ENCODE data around the gene UBE2J2. TPM values are rescaled to one million over a fixed set of nuclear protein-coding genes. Genes with fewer than 3 reads are reported as not detected.
A peak's percentile ranks its signal among the peaks of the same experiment; 100 is the strongest.

The UBE2J2 gene
- total and polyA plus RNA-seq, 2 of the 13 experiments (the other 11 are each of a cell fraction or from before 2014, with no cell fraction given): 25.4 to 29.4 TPM

DNA sequence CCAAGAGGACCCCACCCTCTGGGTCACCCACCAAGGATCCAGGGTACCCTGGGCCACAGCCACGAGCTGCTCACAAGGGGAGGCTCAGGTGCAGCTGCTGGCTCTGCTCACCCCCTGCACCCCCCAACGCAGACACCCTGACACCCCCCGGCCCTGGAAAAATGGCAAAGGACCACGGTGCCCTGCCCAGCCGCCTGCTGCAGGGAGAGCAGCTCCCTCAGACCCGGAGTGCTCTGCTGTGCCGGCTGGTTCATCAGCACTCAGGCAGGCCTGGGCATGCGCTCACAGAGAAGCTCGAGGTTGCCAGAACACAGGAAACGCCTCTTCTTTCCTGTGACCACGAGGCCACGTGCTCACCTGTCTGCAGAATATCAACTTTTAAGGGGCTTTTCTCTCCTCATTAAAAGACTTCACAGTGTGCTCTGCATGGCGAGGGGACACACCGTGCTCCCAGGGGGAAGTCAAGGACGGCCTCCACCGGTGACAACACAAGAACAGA lies 22.8 kb downstream of the UBE2J2 start:
- no peaks in the 10 kb centered on the region for H3K4me1 ChIP-seq (ENCODE audit: insufficient read depth, low read length)
- H3K4me2 ChIP-seq (ENCODE audit: low read depth, low read length): no peak overlapping the region
- ATAC-seq: peak; percentile 8; the same call in 1 of the 3 replicates
- H3K4me3 ChIP-seq (replicated peaks in 1 of 3; ENCODE audit: insufficient read depth in 1 of 3, low read depth in 2 of 3, low read length in 3 of 3): no peak overlapping the region
- CTCF ChIA-PET (ENCODE audit: low intra/inter-chr PET ratio, low total read pairs): interaction anchor here (0.7 kb wide), 2 partner anchors 126 to 129 kb away, joined by 3 to 8 read pairs; no protein-coding TSS in a partner anchor
- no TSS peak for BruUV-seq (replicated peaks)
- FAIRE-seq: no peak
- H3K27me3 ChIP-seq (ENCODE audit: control insufficient read depth in 1 of 2, insufficient read depth in 2 of 2, low read length in 2 of 2): no peaks in the 10 kb centered on the region
- peaks cover 6 to 7% of the 10 kb centered on the region in 2 experiments; a peak in 3 of 5 replicates for H3K36me3 ChIP-seq (replicated peaks in 1 of 2; ENCODE audit: control insufficient read depth in 1 of 2, insufficient read depth in 2 of 2, low read length in 2 of 2)
- no peak for DNase-seq (ENCODE audit: low spot score)
- H3K9me3 ChIP-seq (ENCODE audit: low read length): no peaks in the 10 kb centered on the region
- WGBS (ENCODE audit: low lambda C conversion rate): 97% methylated on average over 8 of the region's 16 CpGs
- POLR2A ChIA-PET: interaction anchor here (1.3 to 1.6 kb wide), 3 partner anchors 11 to 129 kb away, joined by 3 to 6 read pairs (median 4); no protein-coding TSS in a partner anchor
- TF ChIP-seq, protein P1, sequence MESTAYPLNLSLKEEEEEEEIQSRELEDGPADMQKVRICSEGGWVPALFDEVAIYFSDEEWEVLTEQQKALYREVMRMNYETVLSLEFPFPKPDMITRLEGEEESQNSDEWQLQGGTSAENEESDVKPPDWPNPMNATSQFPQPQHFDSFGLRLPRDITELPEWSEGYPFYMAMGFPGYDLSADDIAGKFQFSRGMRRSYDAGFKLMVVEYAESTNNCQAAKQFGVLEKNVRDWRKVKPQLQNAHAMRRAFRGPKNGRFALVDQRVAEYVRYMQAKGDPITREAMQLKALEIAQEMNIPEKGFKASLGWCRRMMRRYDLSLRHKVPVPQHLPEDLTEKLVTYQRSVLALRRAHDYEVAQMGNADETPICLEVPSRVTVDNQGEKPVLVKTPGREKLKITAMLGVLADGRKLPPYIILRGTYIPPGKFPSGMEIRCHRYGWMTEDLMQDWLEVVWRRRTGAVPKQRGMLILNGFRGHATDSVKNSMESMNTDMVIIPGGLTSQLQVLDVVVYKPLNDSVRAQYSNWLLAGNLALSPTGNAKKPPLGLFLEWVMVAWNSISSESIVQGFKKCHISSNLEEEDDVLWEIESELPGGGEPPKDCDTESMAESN (CRISPR knock-in tag; conservative IDR thresholded peaks at IDR 0.05): no peak
- TF ChIP-seq ZNF639 (CRISPR knock-in tag; conservative IDR thresholded peaks at IDR 0.05) (no peak), ZNF317 (CRISPR knock-in tag; IDR thresholded peaks at IDR 0.05) (no peak), MNT (IDR thresholded peaks at IDR 0.05) (no peak), EED (CRISPR knock-in tag; IDR thresholded peaks at IDR 0.05) (no peak), AGO2 (optimal IDR thresholded peaks at IDR 0.05; ENCODE audit: low read depth, low read length) (peak; percentile 49), SOX5 (CRISPR knock-in tag; IDR thresholded peaks at IDR 0.05; ENCODE audit: borderline replicate concordance) (no peak), SIN3B (IDR thresholded peaks at IDR 0.05; ENCODE audit: low read length) (no peak), ZFY (CRISPR knock-in tag; IDR thresholded peaks at IDR 0.05) (no peak)
- TF ChIP-seq, protein P2, sequence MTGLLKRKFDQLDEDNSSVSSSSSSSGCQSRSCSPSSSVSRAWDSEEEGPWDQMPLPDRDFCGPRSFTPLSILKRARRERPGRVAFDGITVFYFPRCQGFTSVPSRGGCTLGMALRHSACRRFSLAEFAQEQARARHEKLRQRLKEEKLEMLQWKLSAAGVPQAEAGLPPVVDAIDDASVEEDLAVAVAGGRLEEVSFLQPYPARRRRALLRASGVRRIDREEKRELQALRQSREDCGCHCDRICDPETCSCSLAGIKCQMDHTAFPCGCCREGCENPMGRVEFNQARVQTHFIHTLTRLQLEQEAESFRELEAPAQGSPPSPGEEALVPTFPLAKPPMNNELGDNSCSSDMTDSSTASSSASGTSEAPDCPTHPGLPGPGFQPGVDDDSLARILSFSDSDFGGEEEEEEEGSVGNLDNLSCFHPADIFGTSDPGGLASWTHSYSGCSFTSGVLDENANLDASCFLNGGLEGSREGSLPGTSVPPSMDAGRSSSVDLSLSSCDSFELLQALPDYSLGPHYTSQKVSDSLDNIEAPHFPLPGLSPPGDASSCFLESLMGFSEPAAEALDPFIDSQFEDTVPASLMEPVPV (CRISPR knock-in tag; IDR thresholded peaks at IDR 0.05): no peak
- TF ChIP-seq, protein P3, sequence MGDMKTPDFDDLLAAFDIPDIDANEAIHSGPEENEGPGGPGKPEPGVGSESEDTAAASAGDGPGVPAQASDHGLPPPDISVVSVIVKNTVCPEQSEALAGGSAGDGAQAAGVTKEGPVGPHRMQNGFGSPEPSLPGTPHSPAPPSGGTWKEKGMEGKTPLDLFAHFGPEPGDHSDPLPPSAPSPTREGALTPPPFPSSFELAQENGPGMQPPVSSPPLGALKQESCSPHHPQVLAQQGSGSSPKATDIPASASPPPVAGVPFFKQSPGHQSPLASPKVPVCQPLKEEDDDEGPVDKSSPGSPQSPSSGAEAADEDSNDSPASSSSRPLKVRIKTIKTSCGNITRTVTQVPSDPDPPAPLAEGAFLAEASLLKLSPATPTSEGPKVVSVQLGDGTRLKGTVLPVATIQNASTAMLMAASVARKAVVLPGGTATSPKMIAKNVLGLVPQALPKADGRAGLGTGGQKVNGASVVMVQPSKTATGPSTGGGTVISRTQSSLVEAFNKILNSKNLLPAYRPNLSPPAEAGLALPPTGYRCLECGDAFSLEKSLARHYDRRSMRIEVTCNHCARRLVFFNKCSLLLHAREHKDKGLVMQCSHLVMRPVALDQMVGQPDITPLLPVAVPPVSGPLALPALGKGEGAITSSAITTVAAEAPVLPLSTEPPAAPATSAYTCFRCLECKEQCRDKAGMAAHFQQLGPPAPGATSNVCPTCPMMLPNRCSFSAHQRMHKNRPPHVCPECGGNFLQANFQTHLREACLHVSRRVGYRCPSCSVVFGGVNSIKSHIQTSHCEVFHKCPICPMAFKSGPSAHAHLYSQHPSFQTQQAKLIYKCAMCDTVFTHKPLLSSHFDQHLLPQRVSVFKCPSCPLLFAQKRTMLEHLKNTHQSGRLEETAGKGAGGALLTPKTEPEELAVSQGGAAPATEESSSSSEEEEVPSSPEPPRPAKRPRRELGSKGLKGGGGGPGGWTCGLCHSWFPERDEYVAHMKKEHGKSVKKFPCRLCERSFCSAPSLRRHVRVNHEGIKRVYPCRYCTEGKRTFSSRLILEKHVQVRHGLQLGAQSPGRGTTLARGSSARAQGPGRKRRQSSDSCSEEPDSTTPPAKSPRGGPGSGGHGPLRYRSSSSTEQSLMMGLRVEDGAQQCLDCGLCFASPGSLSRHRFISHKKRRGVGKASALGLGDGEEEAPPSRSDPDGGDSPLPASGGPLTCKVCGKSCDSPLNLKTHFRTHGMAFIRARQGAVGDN (CRISPR knock-in tag; IDR thresholded peaks at IDR 0.05): peak; percentile 13; the same call in 1 of the 2 replicates
- in situ Hi-C loops (cut with HindIII; ENCODE audit: extremely low pct_ligation_motif_present, low pct_unique_long_range_greater_than_20kb): no loop called here
- no peak overlapping the region for H3K9ac ChIP-seq (ENCODE audit: insufficient read depth, low read depth, low read length)
- no peak overlapping the region for H2AFZ ChIP-seq (ENCODE audit: low read length)
- no peak overlapping the region for H3K27ac ChIP-seq (ENCODE audit: extremely low read length, insufficient read depth, low read length)
- no peaks in the 10 kb centered on the region for H4K20me1 ChIP-seq (ENCODE audit: insufficient read depth, low read length)
- H3K79me2 ChIP-seq (ENCODE audit: insufficient read depth, low read length): no peaks in the 10 kb centered on the region
- intact Hi-C loops (cut with micrococcal nuclease; ENCODE audit: unreplicated experiment): loop anchor here (5.0 kb wide), 1 partner anchor 129 kb away; no protein-coding TSS in a partner anchor

All from HepG2 (cell line).